K562 (cell line): ENCODE measurements around the gene ANKRD13B. TPM values are rescaled to one million over a fixed set of nuclear protein-coding genes. Genes with fewer than 3 reads are reported as not detected.

Source experiments
- CBX2 ChIP-seq: fragments of 200-600 bp; sonication (generic); IDR thresholded peaks from one replicate; pipeline ENCODE4 v1.6.1; 2012; ENCODE audit warnings: mild to moderate bottlenecking, low read length, inconsistent platforms; ENCODE audit not compliant: insufficient read depth, poor library complexity, severe bottlenecking
- CBX5 ChIP-seq: IDR thresholded peaks from 2 replicates; pipeline ENCODE4 v1.6.1; 2014; ENCODE audit warnings: low read depth, borderline replicate concordance
- DLX4 ChIP-seq: fragments of 250-450 bp; sonication (Bioruptor Pico); IDR thresholded peaks from 2 replicates; pipeline ENCODE4 v1.6.1; 2021; ENCODE audit warnings: mild to moderate bottlenecking
- ELF4 ChIP-seq: fragments of 450-650 bp; formaldehyde crosslinking; IDR thresholded peaks from 2 replicates; pipeline ENCODE4 v1.4.0; 2022; ENCODE audit warnings: missing genetic modification characterization
- GTF2A2 ChIP-seq: IDR thresholded peaks from 2 replicates; pipeline ENCODE4 v1.6.1; 2016; ENCODE audit warnings: mild to moderate bottlenecking, missing genetic modification characterization, missing compliant biosample characterization
- HIVEP1 ChIP-seq: fragments of 250-450 bp; sonication (Bioruptor Pico); IDR thresholded peaks from 2 replicates; pipeline ENCODE4 v1.4.0; 2020; ENCODE audit warnings: mild to moderate bottlenecking
- KDM2B ChIP-seq: fragments of 250-450 bp; sonication (Bioruptor Pico); IDR thresholded peaks from 2 replicates; pipeline ENCODE4 v1.8.0; 2021; ENCODE audit warnings: mild to moderate bottlenecking, moderate library complexity
- MAX ChIP-seq: sonication (generic); formaldehyde crosslinking; IDR thresholded peaks from 2 replicates; pipeline ENCODE4 v1.9.0; 2022; ENCODE audit warnings: mild to moderate bottlenecking, missing genetic modification reagents
- MEF2A ChIP-seq: IDR thresholded peaks from 2 replicates; pipeline ENCODE4 v1.6.1; 2011; ENCODE audit warnings: low read depth, mild to moderate bottlenecking, low read length, moderate library complexity; ENCODE audit not compliant: control insufficient read depth
- NFE2L1 ChIP-seq: fragments of 450-650 bp; IDR thresholded peaks from 2 replicates; pipeline ENCODE4 v1.6.1; 2016; ENCODE audit warnings: missing genetic modification characterization, low read depth, mild to moderate bottlenecking, missing compliant biosample characterization, moderate library complexity, borderline replicate concordance
- SETDB1 ChIP-seq: IDR thresholded peaks from one replicate; pipeline ENCODE4 v1.6.1; 2012; ENCODE audit warnings: low read length, control low read depth, inconsistent platforms
- SMC3 ChIP-seq: conservative IDR thresholded peaks from 2 replicates; pipeline ENCODE4 v1.6.1; 2011; ENCODE audit warnings: low read depth, low read length, improper control_type of control experiment; ENCODE audit not compliant: insufficient read depth
- SREBF1 ChIP-seq: fragments of 150-350 bp; IDR thresholded peaks from 2 replicates; pipeline ENCODE4 v1.6.1; 2014; ENCODE audit warnings: antibody characterized with exemption, low read depth, low read length, borderline replicate concordance
- SRSF3 ChIP-seq: fragments of 200-400 bp; formaldehyde crosslinking; IDR thresholded peaks from 2 replicates; pipeline ENCODE4 v1.6.1; 2016; ENCODE audit warnings: mild to moderate bottlenecking, low read length, moderate library complexity; ENCODE audit not compliant: insufficient read depth
- SRSF7 ChIP-seq: fragments of 200-400 bp; formaldehyde crosslinking; optimal IDR thresholded peaks from 2 replicates; pipeline ENCODE3; 2017; ENCODE audit warnings: mild to moderate bottlenecking, low read depth, low read length
- TAF7 ChIP-seq: fragments of 450-650 bp; IDR thresholded peaks from 2 replicates; pipeline ENCODE4 v1.6.1; 2016; ENCODE audit warnings: missing genetic modification characterization, missing compliant biosample characterization
- TEAD4 ChIP-seq, 2 experiments: sonication (generic) in 1 of 2; formaldehyde crosslinking in 1 of 2; IDR thresholded peaks; 2 replicates each; pipeline versions ENCODE4 v1.6.1 to v1.8.0; 2012 to 2022; ENCODE audit warnings: borderline replicate concordance in 1 of 2, inconsistent platforms in 1 of 2, low read length in 1 of 2, mild to moderate bottlenecking in 1 of 2, missing genetic modification reagents in 1 of 2
- THRAP3 ChIP-seq: fragments of 450-650 bp; IDR thresholded peaks from 2 replicates; pipeline ENCODE4 v1.6.1; 2016; ENCODE audit warnings: mild to moderate bottlenecking, inconsistent platforms, borderline replicate concordance
- YBX1 ChIP-seq: fragments of 450-650 bp; IDR thresholded peaks from 2 replicates; pipeline ENCODE4 v1.7.1; 2016; ENCODE audit warnings: mild to moderate bottlenecking
- ZNF436 ChIP-seq: fragments of 250-450, 450-650 bp; sonication (Bioruptor Pico); formaldehyde crosslinking; IDR thresholded peaks from 2 replicates; pipeline ENCODE4 v1.7.0; 2020; ENCODE audit warnings: mild to moderate bottlenecking
- ZNF57 ChIP-seq: fragments of 450-650 bp; formaldehyde crosslinking; IDR thresholded peaks from 2 replicates; pipeline ENCODE4 v1.4.0; 2020; ENCODE audit warnings: mild to moderate bottlenecking, moderate library complexity
- ZNF584 ChIP-seq: fragments of 200-800 bp; sonication (Bioruptor generic); IDR thresholded peaks from 2 replicates; pipeline ENCODE4 v1.6.1; 2016; ENCODE audit warnings: low read depth, mild to moderate bottlenecking, missing genetic modification characterization, missing compliant biosample characterization
- ZNF586 ChIP-seq: fragments of 450-650 bp; formaldehyde crosslinking; conservative IDR thresholded peaks from 2 replicates; pipeline ENCODE4 v1.4.0; 2020; ENCODE audit warnings: mild to moderate bottlenecking, moderate library complexity
- ZNF589 ChIP-seq: fragments of 200-800 bp; sonication (Bioruptor generic); IDR thresholded peaks from 2 replicates; pipeline ENCODE4 v1.6.1; 2016; ENCODE audit warnings: low read depth, missing genetic modification characterization, missing compliant biosample characterization
- ZSCAN29 ChIP-seq: fragments of 450-650 bp; IDR thresholded peaks from 2 replicates; pipeline ENCODE4 v1.6.1; 2017
- polyA plus RNA-seq, 8 experiments: library from polyadenylated mRNA; depleted of rRNA in 4 of 8; stranded (reverse) in 5 of 8; unstranded in 3 of 8; fragments of >200 nt; fragmentation: Nextera tagmentation in 2 of 8; fragmentation: Illumina TruSeq in 1 of 8; extraction: Ambion mirVana in 2 of 8; extraction: Trizol in 1 of 8; gene quantifications; 2 replicates each; pipeline versions ENCODE4 v1.2.1 to v1.2.3, GENCODE V29; 2011 to 2014; ENCODE audit warnings: inconsistent platforms in 1 of 8, missing spikeins in 1 of 8
- total RNA-seq, 7 experiments: library from RNA; depleted of rRNA in 6 of 7; stranded (reverse); fragments of >200 nt in 6 of 7; fragmentation: Illumina TruSeq in 2 of 7; extraction: Trizol in 2 of 7; gene quantifications; 2 replicates each; pipeline versions ENCODE4 v1.2.1 to v1.2.3, GENCODE V29; 2011 to 2021; ENCODE audit warnings: low replicate concordance in 1 of 7
- TF ChIP-seq, protein P1 (sequence below): fragments of 450-650 bp; IDR thresholded peaks from 2 replicates; pipeline ENCODE4 v1.6.1; 2016; ENCODE audit warnings: missing biosample characterization, missing genetic modification characterization
- TF ChIP-seq, protein P2 (sequence below): fragments of 250-450 bp; sonication (Bioruptor Pico); IDR thresholded peaks from 2 replicates; pipeline ENCODE4 v1.8.0; 2022; ENCODE audit warnings: inconsistent platforms, mild to moderate bottlenecking, moderate library complexity, borderline replicate concordance

ANKRD13B gene
- total and polyA plus RNA-seq, 9 of the 15 experiments (the other 6 are each of a cell fraction or from before 2014, with no cell fraction given): 0.15 to 28.1 (median 4.6) TPM

GRCh38 chr17:29591737-29592608 is 959 bp upstream of the ANKRD13B start (continued):
- TF ChIP-seq NFE2L1 (no peak), TEAD4 (IDR thresholded peaks at IDR 0.05; ENCODE audit: low read length) (no peak; the same call in 1 of the 2 replicates), TEAD4 (CRISPR knock-in tag; IDR thresholded peaks at IDR 0.05; ENCODE audit: borderline replicate concordance) (no peak), YBX1 (no peak), GTF2A2 (no peak), ZNF589 (CRISPR knock-in tag) (no peak), ZNF586 (CRISPR knock-in tag) (no peak), HIVEP1 (CRISPR knock-in tag) (no peak), ZNF57 (CRISPR knock-in tag) (no peak), DLX4 (no peak), SRSF7 (no peak), SRSF3 (no peak), MAX (CRISPR knock-in tag) (no peak), SMC3 (peak; percentile 69), ZSCAN29 (no peak), SETDB1 (no peak), ZNF436 (no peak), ELF4 (no peak), MEF2A (no peak), CBX2 (no peak), THRAP3 (no peak), KDM2B (CRISPR knock-in tag) (0 out of 2 replicates have a peak, but pooled peaks have one; percentile 8), TAF7 (tag) (no peak), CBX5 (no peak), SREBF1 (no peak), ZNF584 (CRISPR knock-in tag) (no peak)
- TF ChIP-seq, protein P1, sequence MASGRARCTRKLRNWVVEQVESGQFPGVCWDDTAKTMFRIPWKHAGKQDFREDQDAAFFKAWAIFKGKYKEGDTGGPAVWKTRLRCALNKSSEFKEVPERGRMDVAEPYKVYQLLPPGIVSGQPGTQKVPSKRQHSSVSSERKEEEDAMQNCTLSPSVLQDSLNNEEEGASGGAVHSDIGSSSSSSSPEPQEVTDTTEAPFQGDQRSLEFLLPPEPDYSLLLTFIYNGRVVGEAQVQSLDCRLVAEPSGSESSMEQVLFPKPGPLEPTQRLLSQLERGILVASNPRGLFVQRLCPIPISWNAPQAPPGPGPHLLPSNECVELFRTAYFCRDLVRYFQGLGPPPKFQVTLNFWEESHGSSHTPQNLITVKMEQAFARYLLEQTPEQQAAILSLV: no peak
- TF ChIP-seq, protein P2, sequence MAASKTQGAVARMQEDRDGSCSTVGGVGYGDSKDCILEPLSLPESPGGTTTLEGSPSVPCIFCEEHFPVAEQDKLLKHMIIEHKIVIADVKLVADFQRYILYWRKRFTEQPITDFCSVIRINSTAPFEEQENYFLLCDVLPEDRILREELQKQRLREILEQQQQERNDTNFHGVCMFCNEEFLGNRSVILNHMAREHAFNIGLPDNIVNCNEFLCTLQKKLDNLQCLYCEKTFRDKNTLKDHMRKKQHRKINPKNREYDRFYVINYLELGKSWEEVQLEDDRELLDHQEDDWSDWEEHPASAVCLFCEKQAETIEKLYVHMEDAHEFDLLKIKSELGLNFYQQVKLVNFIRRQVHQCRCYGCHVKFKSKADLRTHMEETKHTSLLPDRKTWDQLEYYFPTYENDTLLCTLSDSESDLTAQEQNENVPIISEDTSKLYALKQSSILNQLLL: no peak
